HuH-7.5 (cell line): Measurements from ENCODE around the gene SYNGR3.

ENCODE experiments used
- DNase-seq: peaks from one replicate; pipeline ENCODE4 v3.0.0; 2011; ENCODE audit warnings: low spot score

Gene SYNGR3

GRCh38 chr16:1976951-1977874 lies 12.6 kb upstream of the SYNGR3 start:
- DNase-seq, result no peak

GRCh38 chr16:1977875-1978268 lies 11.9 kb upstream of the SYNGR3 start:
- DNase-seq, result no peak

- DNase-seq, result no peak
Observed at GRCh38 chr16:1978476-1979120, 11.2 kb upstream of the SYNGR3 start.

- DNase-seq, result no peak
Observed at GRCh38 chr16:1979271-1980029, 10.3 kb upstream of the SYNGR3 start.

GRCh38 chr16:1980030-1980769 lies 9.6 kb upstream of the SYNGR3 start:
- no peak for DNase-seq

GRCh38 chr16:1980770-1981087 lies 9.0 kb upstream of the SYNGR3 start:
- DNase-seq, result no peak

- DNase-seq, result no peak
Observed at GRCh38 chr16:1981398-1981836, 8.4 kb upstream of the SYNGR3 start, which contains the start of gene NOXO1. Gene NOXO1 (minus strand): TSS chr16:1981469. CDS start chr16:1981179, 290 bp downstream.

GRCh38 chr16:1982013-1982433 lies 7.7 kb upstream of the SYNGR3 start:
- DNase-seq, result no peak

- no peak for DNase-seq
Observed at GRCh38 chr16:1982991-1983543, 6.7 kb upstream of the SYNGR3 start.

- peak; percentile 98 for DNase-seq
Observed at GRCh38 chr16:1983544-1984346, 6.0 kb upstream of the SYNGR3 start, which contains the start of gene GFER. Gene GFER (plus strand): TSS chr16:1984193. CDS start chr16:1984219, 26 bp downstream.

- peak; percentile 67 for DNase-seq
Observed at GRCh38 chr16:1984347-1985225, 5.2 kb upstream of the SYNGR3 start.

GRCh38 chr16:1985466-1986150 lies 4.2 kb upstream of the SYNGR3 start:
- no peak for DNase-seq

GRCh38 chr16:1987198-1987597 lies 2.6 kb upstream of the SYNGR3 start:
- no peak for DNase-seq

- no peak for DNase-seq
Observed at GRCh38 chr16:1990101-1990350, 256 bp downstream of the SYNGR3 start.

GRCh38 chr16:1990351-1991134 lies 773 bp downstream of the SYNGR3 start:
- DNase-seq, result peak; percentile 75

- DNase-seq, result no peak
Observed at GRCh38 chr16:1991135-1991551, 1.4 kb downstream of the SYNGR3 start.

- no peak for DNase-seq
Observed at GRCh38 chr16:1991588-1991947, 1.8 kb downstream of the SYNGR3 start.

GRCh38 chr16:1991948-1992703 lies 2.4 kb downstream of the SYNGR3 start:
- DNase-seq, result peak; percentile 92
